ENCODE results near the gene FBXL20. TPM values are rescaled to one million over a fixed set of nuclear protein-coding genes. Genes with fewer than 3 reads are reported as not detected.

The FBXL20 gene
- total and polyA plus RNA-seq, 4 donors: 2.9 to 29.8 (median 13.1) TPM

DNA sequence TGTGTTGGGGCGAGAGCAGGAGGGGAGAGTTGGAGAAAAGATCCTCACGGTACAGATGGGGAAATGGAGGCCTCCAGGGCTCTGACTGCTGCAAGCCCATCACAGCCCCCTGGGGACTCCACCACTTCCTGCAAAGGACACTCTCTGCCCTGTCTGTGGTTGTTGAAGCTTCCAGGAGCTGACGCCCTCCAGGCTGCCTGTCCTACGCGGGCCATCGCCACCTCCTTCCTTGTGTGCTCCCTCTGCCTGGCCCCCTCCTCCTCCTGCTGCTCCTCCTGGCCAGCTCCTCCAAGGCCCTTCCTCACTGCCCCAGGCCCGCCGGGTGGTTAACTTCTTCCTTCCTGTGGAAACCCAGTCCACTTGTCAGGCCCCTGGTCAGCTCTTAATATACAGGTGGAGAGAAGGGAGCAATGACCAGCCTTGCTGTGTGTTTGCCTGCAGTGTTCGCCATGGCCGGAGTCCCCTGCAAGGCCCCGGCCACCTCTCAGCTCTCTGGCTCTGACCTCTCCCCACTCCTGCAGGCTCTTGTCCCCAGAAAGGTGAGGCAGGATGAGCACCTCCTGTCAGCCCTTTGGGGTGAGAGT, 157.3 kb downstream of the FBXL20 start:
- H3K9me3 ChIP-seq (ENCODE audit: control insufficient read depth, low read length): no peaks in the 10 kb centered on the region
- ATAC-seq (ENCODE audit: low FRiP score): peak; percentile 42
- intact Hi-C loops (cut with DNase I): loop anchor here (2.0 kb wide), 1 partner anchor 37 kb away; no protein-coding TSS in a partner anchor
- H3K27ac ChIP-seq (ENCODE audit: low read depth in 1 of 2, low read length in 2 of 2): no peak overlapping the region
- H3K4me1 ChIP-seq (ENCODE audit: control insufficient read depth in 1 of 2, insufficient read depth in 2 of 2, low read length in 2 of 2): no peaks in the 10 kb centered on the region
- no peak overlapping the region for H3K4me3 ChIP-seq (ENCODE audit: low read length in 2 of 2)
- H3K27me3 ChIP-seq (ENCODE audit: control insufficient read depth in 1 of 2, insufficient read depth in 2 of 2, low read length in 1 of 2): no peaks in the 10 kb centered on the region
- 53 to 62% methylated on average over 11 of the region's 11 CpGs for WGBS, 2 donors
- no peak for DNase-seq
- no peaks in the 10 kb centered on the region for H3K36me3 ChIP-seq (ENCODE audit: control insufficient read depth in 1 of 2, insufficient read depth in 2 of 2, low read length in 1 of 2)

DNA sequence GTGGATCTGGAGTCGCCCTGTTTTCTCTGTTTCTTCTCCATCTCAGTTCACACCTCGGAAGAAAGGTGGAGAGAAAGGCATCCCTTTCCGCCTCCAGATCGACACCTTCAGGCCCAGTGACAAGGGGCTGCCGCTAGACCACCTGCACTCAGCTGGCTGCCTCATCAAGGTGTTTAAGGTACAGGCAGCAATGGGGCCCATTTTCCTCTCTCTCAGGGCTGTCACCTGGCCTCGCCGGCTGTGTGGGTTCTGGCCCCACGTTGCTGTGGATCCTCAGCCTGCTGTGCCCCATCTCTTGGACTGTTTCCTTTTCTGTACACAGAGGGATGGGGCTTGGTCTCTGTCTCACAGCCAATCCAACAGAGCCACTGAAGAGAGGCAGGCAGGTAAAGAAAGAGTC, 158.3 kb downstream of the FBXL20 start:
- Histone ChIP-seq H3K27ac (ENCODE audit: low read depth in 1 of 2, low read length in 2 of 2) (no peak overlapping the region), H3K4me1 (ENCODE audit: control insufficient read depth in 1 of 2, insufficient read depth in 2 of 2, low read length in 2 of 2) (no peaks in the 10 kb centered on the region), H3K27me3 (ENCODE audit: control insufficient read depth in 1 of 2, insufficient read depth in 2 of 2, low read length in 1 of 2) (no peaks in the 10 kb centered on the region), H3K9me3 (ENCODE audit: control insufficient read depth, low read length) (no peaks in the 10 kb centered on the region), H3K4me3 (ENCODE audit: low read length in 2 of 2) (no peak overlapping the region), H3K36me3 (ENCODE audit: control insufficient read depth in 1 of 2, insufficient read depth in 2 of 2, low read length in 1 of 2) (no peaks in the 10 kb centered on the region)
- no peak for DNase-seq
- ATAC-seq (ENCODE audit: low FRiP score): no peak
- WGBS, 2 donors: 83 to 88% methylated on average over 8 of the region's 8 CpGs
- intact Hi-C loops (cut with DNase I): no loop called here

- intact Hi-C loops (cut with DNase I): no loop called here
- peak in 1 of 2 donors; percentile 34 for DNase-seq
- Histone ChIP-seq H3K36me3 (ENCODE audit: control insufficient read depth in 1 of 2, insufficient read depth in 2 of 2, low read length in 1 of 2) (no peaks in the 10 kb centered on the region), H3K4me1 (ENCODE audit: control insufficient read depth in 1 of 2, insufficient read depth in 2 of 2, low read length in 2 of 2) (no peaks in the 10 kb centered on the region), H3K27me3 (ENCODE audit: control insufficient read depth in 1 of 2, insufficient read depth in 2 of 2, low read length in 1 of 2) (no peaks in the 10 kb centered on the region), H3K4me3 (ENCODE audit: low read length in 2 of 2) (no peak overlapping the region), H3K27ac (ENCODE audit: low read depth in 1 of 2, low read length in 2 of 2) (no peak overlapping the region), H3K9me3 (ENCODE audit: control insufficient read depth, low read length) (no peaks in the 10 kb centered on the region)
- ATAC-seq (ENCODE audit: low FRiP score): no peak
- WGBS, 2 donors: 86 to 88% methylated on average over 5 of the region's 5 CpGs
Measured at GRCh38 chr17:39240631-39241030, 160.8 kb downstream of the FBXL20 start.

- Histone ChIP-seq H3K27me3 (ENCODE audit: control insufficient read depth in 1 of 2, insufficient read depth in 2 of 2, low read length in 1 of 2) (no peaks in the 10 kb centered on the region), H3K9me3 (ENCODE audit: control insufficient read depth, low read length) (no peaks in the 10 kb centered on the region), H3K4me1 (ENCODE audit: control insufficient read depth in 1 of 2, insufficient read depth in 2 of 2, low read length in 2 of 2) (no peaks in the 10 kb centered on the region), H3K27ac (ENCODE audit: low read depth in 1 of 2, low read length in 2 of 2) (no peak overlapping the region), H3K4me3 (ENCODE audit: low read length in 2 of 2) (no peak overlapping the region), H3K36me3 (ENCODE audit: control insufficient read depth in 1 of 2, insufficient read depth in 2 of 2, low read length in 1 of 2) (no peaks in the 10 kb centered on the region)
- WGBS, 2 donors: 43 to 47% methylated on average over 16 of the region's 16 CpGs
- intact Hi-C loops (cut with DNase I): no loop called here
- no peak for ATAC-seq (ENCODE audit: low FRiP score)
- DNase-seq: peak in 1 of 2 donors; percentile 77
Measured at GRCh38 chr17:39239640-39240314, 161.6 kb downstream of the FBXL20 start.

GRCh38 chr17:39238311-39238972, 163.0 kb downstream of the FBXL20 start:
- ATAC-seq (ENCODE audit: low FRiP score): peak; percentile 63
- DNase-seq: peak; percentile 66 to 79
- intact Hi-C loops (cut with DNase I): no loop called here
- Histone ChIP-seq H3K4me3 (ENCODE audit: low read length in 2 of 2) (no peak overlapping the region), H3K9me3 (ENCODE audit: control insufficient read depth, low read length) (no peaks in the 10 kb centered on the region), H3K27me3 (ENCODE audit: control insufficient read depth in 1 of 2, insufficient read depth in 2 of 2, low read length in 1 of 2) (no peaks in the 10 kb centered on the region), H3K36me3 (ENCODE audit: control insufficient read depth in 1 of 2, insufficient read depth in 2 of 2, low read length in 1 of 2) (no peaks in the 10 kb centered on the region), H3K4me1 (ENCODE audit: control insufficient read depth in 1 of 2, insufficient read depth in 2 of 2, low read length in 2 of 2) (no peaks in the 10 kb centered on the region), H3K27ac (ENCODE audit: low read depth in 1 of 2, low read length in 2 of 2) (no peak overlapping the region)
- WGBS, 2 donors: 3 to 5% methylated on average over 15 of the region's 15 CpGs

DNA sequence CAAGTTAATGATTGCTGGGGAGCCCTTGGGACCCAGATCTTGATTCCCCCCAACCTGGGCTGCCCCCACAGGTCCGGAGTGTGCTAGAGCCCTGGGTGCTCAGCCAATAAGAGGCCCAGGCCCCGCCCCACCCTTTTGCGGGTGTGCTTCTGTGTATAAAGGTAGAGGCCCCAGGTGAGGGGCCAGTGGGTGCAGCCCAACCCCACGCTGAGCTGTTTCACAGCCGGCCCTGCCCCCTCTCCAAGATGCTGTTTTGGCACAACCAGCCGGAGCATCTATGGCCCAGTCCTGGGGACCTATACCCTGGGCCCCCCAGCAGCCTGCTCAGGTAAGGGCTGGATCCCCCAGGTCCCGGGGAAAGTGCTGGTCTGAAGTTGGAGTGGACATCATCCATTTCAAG, 163.8 kb downstream of the FBXL20 start:
- 92 to 96% methylated on average over 7 of the region's 7 CpGs for WGBS, 2 donors
- intact Hi-C loops (cut with DNase I): no loop called here
- H3K27me3 ChIP-seq (ENCODE audit: control insufficient read depth in 1 of 2, insufficient read depth in 2 of 2, low read length in 1 of 2): no peaks in the 10 kb centered on the region

DNA sequence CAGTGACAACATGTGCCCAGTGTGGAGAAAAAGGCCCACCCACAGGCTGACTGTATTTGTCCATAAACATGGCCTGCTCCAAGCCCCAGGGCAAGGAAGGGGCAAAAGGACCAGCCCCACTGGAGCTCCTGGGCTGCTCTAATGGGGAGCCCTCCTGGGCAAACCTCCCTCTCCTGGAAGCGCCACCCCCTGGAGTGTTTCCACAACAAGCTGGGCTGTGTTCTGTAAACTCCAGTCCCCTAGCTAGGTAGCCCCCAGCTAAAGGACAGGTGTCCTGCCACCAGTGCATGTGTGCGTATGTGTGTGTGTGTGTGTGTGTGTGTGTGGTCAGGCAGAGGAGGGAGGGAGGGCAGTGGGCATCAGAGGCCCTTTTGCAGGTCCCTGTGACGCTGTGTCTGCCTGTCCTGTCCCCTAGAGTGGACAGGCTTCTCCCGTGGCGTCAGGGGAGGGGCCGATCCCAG, 164.4 kb downstream of the FBXL20 start:
- intact Hi-C loops (cut with DNase I): no loop called here
- Histone ChIP-seq H3K36me3 (ENCODE audit: control insufficient read depth in 1 of 2, insufficient read depth in 2 of 2, low read length in 1 of 2) (no peaks in the 10 kb centered on the region), H3K27ac (ENCODE audit: low read depth in 1 of 2, low read length in 2 of 2) (no peak overlapping the region), H3K4me1 (ENCODE audit: control insufficient read depth in 1 of 2, insufficient read depth in 2 of 2, low read length in 2 of 2) (no peaks in the 10 kb centered on the region), H3K4me3 (ENCODE audit: low read length in 2 of 2) (no peak overlapping the region), H3K27me3 (ENCODE audit: control insufficient read depth in 1 of 2, insufficient read depth in 2 of 2, low read length in 1 of 2) (no peaks in the 10 kb centered on the region), H3K9me3 (ENCODE audit: control insufficient read depth, low read length) (no peaks in the 10 kb centered on the region)
- no peak for DNase-seq
- WGBS, 2 donors: 86 to 94% methylated on average over 5 to 6 of the region's 6 CpGs
- no peak for ATAC-seq (ENCODE audit: low FRiP score)

More for the DNA sequence above, 163.8 kb downstream of the FBXL20 start:
- Histone ChIP-seq H3K36me3 (ENCODE audit: control insufficient read depth in 1 of 2, insufficient read depth in 2 of 2, low read length in 1 of 2) (no peaks in the 10 kb centered on the region), H3K9me3 (ENCODE audit: control insufficient read depth, low read length) (no peaks in the 10 kb centered on the region), H3K27ac (ENCODE audit: low read depth in 1 of 2, low read length in 2 of 2) (no peak overlapping the region), H3K4me1 (ENCODE audit: control insufficient read depth in 1 of 2, insufficient read depth in 2 of 2, low read length in 2 of 2) (no peaks in the 10 kb centered on the region), H3K4me3 (ENCODE audit: low read length in 2 of 2) (no peak overlapping the region)
- ATAC-seq (ENCODE audit: low FRiP score) (no peak), DNase-seq (no peak)

GRCh38 chr17:39236450-39236927, 164.9 kb downstream of the FBXL20 start:
- DNase-seq (no peak), ATAC-seq (ENCODE audit: low FRiP score) (no peak)
- no peaks in the 10 kb centered on the region for H3K4me1 ChIP-seq (ENCODE audit: control insufficient read depth in 1 of 2, insufficient read depth in 2 of 2, low read length in 2 of 2)
- no peaks in the 10 kb centered on the region for H3K27me3 ChIP-seq (ENCODE audit: control insufficient read depth in 1 of 2, insufficient read depth in 2 of 2, low read length in 1 of 2)
- H3K27ac ChIP-seq (ENCODE audit: low read depth in 1 of 2, low read length in 2 of 2): no peak overlapping the region
- intact Hi-C loops (cut with DNase I): no loop called here
- no peaks in the 10 kb centered on the region for H3K36me3 ChIP-seq (ENCODE audit: control insufficient read depth in 1 of 2, insufficient read depth in 2 of 2, low read length in 1 of 2)
- no peaks in the 10 kb centered on the region for H3K9me3 ChIP-seq (ENCODE audit: control insufficient read depth, low read length)
- no peak overlapping the region for H3K4me3 ChIP-seq (ENCODE audit: low read length in 2 of 2)
- WGBS, 2 donors: 33 to 38% methylated on average over 5 of the region's 5 CpGs

Measured in aorta (tissue), 5 donors.